OCI-LY7 (cell line): ENCODE results near the gene PSENEN.
"Not testable (repeated sequence)": the region's sequence is repeated elsewhere in the genome, so short reads cannot be mapped to it uniquely, and the experiment has no call there.

ENCODE experiments used
- CTCF ChIP-seq: fragments of 200-600 bp; sonication (generic); conservative IDR thresholded peaks from 2 replicates; pipeline ENCODE4 v1.5.1; 2014; ENCODE audit warnings: mild to moderate bottlenecking, antibody characterized with exemption, low read length, moderate library complexity, mixed read lengths
- EZH2phosphoT487 ChIP-seq: fragments of 200-600 bp; sonication (generic); IDR thresholded peaks from 2 replicates; pipeline ENCODE4 v1.6.1; 2018; ENCODE audit warnings: low read depth, borderline replicate concordance, mild to moderate bottlenecking, mixed run types, antibody characterized with exemption, low read length, moderate library complexity, mixed read lengths

DNA sequence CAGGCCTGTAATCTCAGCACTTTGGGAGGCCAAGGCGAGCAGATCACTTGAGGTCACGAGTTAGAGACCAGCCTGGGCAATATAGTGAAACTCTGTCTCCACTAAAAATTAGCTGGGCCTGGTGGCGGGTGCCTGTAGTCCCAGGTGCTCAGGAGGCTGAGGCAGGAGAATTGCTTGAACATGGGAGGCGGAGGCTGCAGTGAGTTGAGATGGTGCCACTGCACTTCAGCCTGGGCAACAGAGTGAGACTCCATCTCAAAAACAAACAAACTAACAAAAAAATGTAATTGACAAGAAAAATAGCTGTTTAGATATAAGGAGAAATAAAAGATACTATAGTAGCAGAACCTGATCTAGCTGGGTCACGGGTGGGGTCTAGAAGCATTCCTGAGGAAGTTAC, 26.9 kb downstream of the PSENEN start:
- not testable (repeated sequence) for TF ChIP-seq EZH2phosphoT487, CTCF
